Body of pancreas (tissue), 4 donors: ENCODE measurements around the gene CEP97. TPM values are rescaled to one million over a fixed set of nuclear protein-coding genes. Genes with fewer than 3 reads are reported as not detected.
"Not testable (repeated sequence)": the region's sequence is repeated elsewhere in the genome, so short reads cannot be mapped to it uniquely, and the experiment has no call there.

Experiments
- ATAC-seq: fragments of 150-250 bp; one replicate; pipeline ENCODE4 v1.9.1; 2016
- DNase-seq, 4 donors: peaks; one replicate each; pipeline ENCODE4 v3.0.0-alpha.2; 2019
- H3K27ac ChIP-seq, 4 donors: fragments of 200-600 bp; sonication (generic); 1 replicate in 3 of 4; 2 replicates in 1 of 4; pipeline versions ENCODE4 v1.5.1 to v1.6.1; 2016 to 2019; ENCODE audit warnings: mild to moderate bottlenecking in 1 of 4, mixed read lengths in 1 of 4, moderate library complexity in 1 of 4
- H3K27me3 ChIP-seq, 2 donors: fragments of 200-600 bp; sonication (generic); one replicate each; pipeline ENCODE4 v1.6.0; 2016; ENCODE audit warnings: mild to moderate bottlenecking in 1 of 2
- H3K36me3 ChIP-seq, 2 donors: fragments of 200-600 bp; sonication (generic); replicated peaks in 1 of 2; 2 replicates each; pipeline ENCODE4 v1.5.1; 2016; ENCODE audit warnings: low read depth in 2 of 2; ENCODE audit not compliant: insufficient read depth in 1 of 2
- H3K4me1 ChIP-seq: fragments of 200-600 bp; sonication (generic); one replicate; pipeline ENCODE4 v1.6.0; 2016
- H3K4me3 ChIP-seq, 2 donors: fragments of 200-600 bp; sonication (generic); 1 replicate in 1 of 2; 2 replicates in 1 of 2; pipeline ENCODE4 v1.5.1; 2016 to 2019
- H3K9me3 ChIP-seq, 3 donors: fragments of 200-600 bp; sonication (generic); 1 replicate in 2 of 3; 2 replicates in 1 of 3; pipeline ENCODE4 v1.5.1; 2016
- CTCF ChIP-seq, 7 experiments: fragments of 450-650 bp in 4 of 7; fragments of 200-600 bp in 3 of 7; sonication (generic) in 3 of 7; IDR thresholded peaks; one replicate each; pipeline ENCODE4 v1.5.1; 2016 to 2019; ENCODE audit warnings: antibody characterized with exemption in 7 of 7
- POLR2A ChIP-seq, 3 donors: fragments of 450-650 bp; IDR thresholded peaks; one replicate each; pipeline ENCODE4 v1.6.1; 2016; ENCODE audit warnings: antibody characterized with exemption in 3 of 3, mild to moderate bottlenecking in 2 of 3
- WGBS, 2 donors: methylation state at CpG; one replicate each; pipeline ENCODE4 v1.1.5; 2017; 5-methylcytosine and 5-hydroxymethylcytosine counted together
- intact Hi-C: fragments of 100-400 bp; cut with DNase I; formaldehyde crosslinking; loops from one replicate; pipeline ENCODE4 v1.15.1; 2023
- total RNA-seq, 2 donors: library from RNA; depleted of rRNA; stranded (reverse); fragments of >200 nt; gene quantifications; one replicate each; pipeline ENCODE4 v1.1.0, GENCODE V29; 2016

CEP97 gene
- total RNA-seq, 2 donors from 2014 or later, result 3.3 to 3.4 TPM

- 24 to 30% methylated on average over 23 to 25 of the region's 25 CpGs for WGBS, 2 donors
- peak in 2 of 4 donors; percentile 25 to 38 for DNase-seq
- Histone ChIP-seq H3K27ac (peak overlapping the region; percentile 87 to 91 (median 88)), H3K4me3 (peak overlapping the region; percentile 28 to 56), H3K4me1 (peaks cover 31% of the 10 kb centered on the region), H3K27me3 (no peaks in the 10 kb centered on the region), H3K36me3 (peaks cover 4 to 7% of the 10 kb centered on the region in 2 donors), H3K9me3 (no peaks in the 10 kb centered on the region)
- intact Hi-C loops, result no loop called here
- TF ChIP-seq POLR2A (IDR thresholded peaks at IDR 0.05) (no peak), CTCF (IDR thresholded peaks at IDR 0.05) (no peak)
- ATAC-seq, result no peak
These were observed 37.1 kb upstream of the CEP97 start for GRCh38 chr3:101687142-101687931.

- peaks cover 20% of the 10 kb centered on the region for H3K4me1 ChIP-seq
- ATAC-seq (no peak), DNase-seq (no peak)
- TF ChIP-seq CTCF (IDR thresholded peaks at IDR 0.05), result no peak
- TF ChIP-seq POLR2A (IDR thresholded peaks at IDR 0.05), result no peak
- 80 to 91% methylated on average over 2 of the region's 2 CpGs for WGBS, 2 donors
- H3K36me3 ChIP-seq, result no peaks in the 10 kb centered on the region
- no peak overlapping the region for H3K4me3 ChIP-seq
- intact Hi-C loops, result no loop called here
- no peak overlapping the region for H3K27ac ChIP-seq
- H3K27me3 ChIP-seq, result no peaks in the 10 kb centered on the region
- H3K9me3 ChIP-seq, result no peaks in the 10 kb centered on the region
These were observed 35.1 kb upstream of the CEP97 start for GRCh38 chr3:101689286-101689685.

GRCh38 chr3:101690972-101691371 lies 33.4 kb upstream of the CEP97 start:
- Histone ChIP-seq H3K27me3 (no peaks in the 10 kb centered on the region), H3K4me3 (no peak overlapping the region), H3K9me3 (no peaks in the 10 kb centered on the region), H3K4me1 (peaks cover 10% of the 10 kb centered on the region), H3K27ac (no peak overlapping the region), H3K36me3 (no peaks in the 10 kb centered on the region)
- TF ChIP-seq CTCF (IDR thresholded peaks at IDR 0.05) (no peak), POLR2A (IDR thresholded peaks at IDR 0.05) (no peak)
- intact Hi-C loops, result no loop called here
- no peak for ATAC-seq
- no peak for DNase-seq

- WGBS, 2 donors, result 67 to 78% methylated on average over 11 to 14 of the region's 15 CpGs
- DNase-seq, H3K4me3 ChIP-seq, H3K27ac ChIP-seq, H3K4me1 ChIP-seq, ATAC-seq, H3K27me3 ChIP-seq, H3K9me3 ChIP-seq, intact Hi-C loops, H3K36me3 ChIP-seq: not testable (repeated sequence)
These were observed 32.4 kb upstream of the CEP97 start for GRCh38 chr3:101691685-101692671.

- WGBS, 2 donors, result 76 to 79% methylated on average over 13 of the region's 13 CpGs
- H3K9me3 ChIP-seq, H3K27ac ChIP-seq, H3K4me1 ChIP-seq, H3K4me3 ChIP-seq, intact Hi-C loops, H3K27me3 ChIP-seq, H3K36me3 ChIP-seq: not testable (repeated sequence)
- TF ChIP-seq CTCF (IDR thresholded peaks at IDR 0.05), result peak in 5 of 7 experiments; percentile 18 to 48 (median 37)
- ATAC-seq (peak; percentile 67), DNase-seq (peak; percentile 30 to 55 (median 32))
These were observed 30.9 kb upstream of the CEP97 start for GRCh38 chr3:101693540-101693939.

- intact Hi-C loops, H3K27me3 ChIP-seq, H3K9me3 ChIP-seq, ATAC-seq, H3K27ac ChIP-seq, H3K4me3 ChIP-seq, DNase-seq, H3K4me1 ChIP-seq, H3K36me3 ChIP-seq: not testable (repeated sequence)
- 82 to 84% methylated on average over 4 of the region's 4 CpGs for WGBS, 2 donors
These were observed 29.6 kb upstream of the CEP97 start for GRCh38 chr3:101694836-101695235.
